ENCODE measurements around the gene VEGFA.

Gene VEGFA

GRCh38 chr6:43771858-43772680 lies 2.1 kb downstream of the VEGFA start:
- H3K27ac ChIP-seq (replicated peaks): peak overlapping the region; percentile 98
- TF ChIP-seq GABPA (IDR thresholded peaks at IDR 0.05; ENCODE audit: low read depth): no peak
- TF ChIP-seq POLR2AphosphoS5 (IDR thresholded peaks at IDR 0.05; ENCODE audit: low read depth): no peak; the same call in 1 of the 2 replicates
- TF ChIP-seq CTCF (IDR thresholded peaks at IDR 0.05; ENCODE audit: insufficient read depth, low read length): no peak
- no peak for TF ChIP-seq SPI1 (IDR thresholded peaks at IDR 0.05; ENCODE audit: borderline replicate concordance, low read depth)
- TF ChIP-seq REST (IDR thresholded peaks at IDR 0.05; ENCODE audit: insufficient replicate concordance, low read depth): no peak
- peak overlapping the region; percentile 77 for H3K4me3 ChIP-seq (replicated peaks; ENCODE audit: insufficient read depth, low read length)
- peak in 1 of 2 experiments; percentile 73 for DNase-seq (ENCODE audit: low read depth in 1 of 2, low spot score in 1 of 2)
- H3K27me3 ChIP-seq (ENCODE audit: insufficient read depth, poor library complexity, severe bottlenecking): no peaks in the 10 kb centered on the region

- DNase-seq (ENCODE audit: low read depth in 1 of 2, low spot score in 1 of 2): peak in 1 of 2 experiments; percentile 30
- no peak for TF ChIP-seq GABPA (IDR thresholded peaks at IDR 0.05; ENCODE audit: low read depth)
- no peak for TF ChIP-seq CTCF (IDR thresholded peaks at IDR 0.05; ENCODE audit: insufficient read depth, low read length)
- no peak for TF ChIP-seq POLR2AphosphoS5 (IDR thresholded peaks at IDR 0.05; ENCODE audit: low read depth)
- TF ChIP-seq REST (IDR thresholded peaks at IDR 0.05; ENCODE audit: insufficient replicate concordance, low read depth): no peak
- TF ChIP-seq SPI1 (IDR thresholded peaks at IDR 0.05; ENCODE audit: borderline replicate concordance, low read depth): no peak
- H3K27me3 ChIP-seq (ENCODE audit: insufficient read depth, poor library complexity, severe bottlenecking): no peaks in the 10 kb centered on the region
- H3K27ac ChIP-seq (replicated peaks): peak overlapping the region; percentile 98
- H3K4me3 ChIP-seq (replicated peaks; ENCODE audit: insufficient read depth, low read length): peak overlapping the region; percentile 77
These were observed 2.7 kb downstream of the VEGFA start for GRCh38 chr6:43772681-43773049.

DNA sequence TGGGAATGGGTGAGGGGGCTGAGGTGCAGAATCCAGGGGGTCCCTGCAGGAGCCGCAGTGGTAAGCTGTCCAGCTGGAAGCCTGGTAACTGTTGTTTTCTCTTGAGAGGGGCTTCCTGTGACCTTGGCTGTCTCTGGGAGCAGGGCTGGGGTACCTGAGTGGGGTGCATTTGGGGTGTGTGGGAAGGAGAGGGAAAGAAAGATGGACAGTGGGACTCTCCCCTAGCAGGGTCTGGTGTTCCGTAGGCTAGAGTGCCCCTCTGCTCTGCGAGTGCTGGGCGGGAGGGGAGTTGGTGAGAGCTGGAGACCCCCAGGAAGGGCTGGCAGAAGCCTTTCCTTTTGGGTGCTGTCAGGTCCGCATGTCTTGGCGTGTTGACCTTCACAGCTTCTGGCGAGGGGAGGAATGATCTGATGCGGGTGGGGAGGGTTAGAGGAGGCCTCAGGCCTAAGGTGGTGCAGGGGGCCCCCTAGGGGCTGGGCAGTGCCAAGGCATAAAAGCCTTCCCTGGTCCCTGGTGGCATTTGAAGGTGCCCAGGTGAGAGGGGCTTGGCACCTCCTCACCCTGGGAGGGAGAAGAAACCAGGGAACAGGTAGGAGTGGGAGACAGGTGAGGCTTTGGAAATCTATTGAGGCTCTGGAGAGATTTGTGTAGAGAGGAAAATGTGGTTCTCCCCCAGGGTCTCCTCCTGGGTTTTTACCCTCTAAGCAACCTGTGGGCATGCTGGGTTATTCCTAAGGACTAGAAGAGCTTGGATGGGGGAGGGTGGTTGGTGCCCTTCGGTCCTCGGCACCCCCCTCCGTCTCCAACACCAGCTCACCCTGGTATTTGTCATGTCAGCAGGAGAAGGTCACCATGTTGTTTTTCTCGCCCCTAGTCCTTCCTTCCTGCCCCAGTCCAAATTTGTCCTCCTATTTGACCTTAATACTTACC lies 3.3 kb downstream of the VEGFA start:
- peak in 1 of 2 experiments; percentile 87 for DNase-seq (ENCODE audit: low read depth in 1 of 2, low spot score in 1 of 2)
- Histone ChIP-seq H3K27ac (replicated peaks) (peak overlapping the region; percentile 98), H3K27me3 (ENCODE audit: insufficient read depth, poor library complexity, severe bottlenecking) (no peaks in the 10 kb centered on the region), H3K4me3 (replicated peaks; ENCODE audit: insufficient read depth, low read length) (peak overlapping the region; percentile 77)
- TF ChIP-seq CTCF (IDR thresholded peaks at IDR 0.05; ENCODE audit: insufficient read depth, low read length) (peak; percentile 96), GABPA (IDR thresholded peaks at IDR 0.05; ENCODE audit: low read depth) (no peak)

Data from HL-60 (cell line).